ENCODE data around the gene NMT2.
"Not testable (repeated sequence)": the region's sequence is repeated elsewhere in the genome, so short reads cannot be mapped to it uniquely, and the experiment has no call there.

Gene NMT2

DNA sequence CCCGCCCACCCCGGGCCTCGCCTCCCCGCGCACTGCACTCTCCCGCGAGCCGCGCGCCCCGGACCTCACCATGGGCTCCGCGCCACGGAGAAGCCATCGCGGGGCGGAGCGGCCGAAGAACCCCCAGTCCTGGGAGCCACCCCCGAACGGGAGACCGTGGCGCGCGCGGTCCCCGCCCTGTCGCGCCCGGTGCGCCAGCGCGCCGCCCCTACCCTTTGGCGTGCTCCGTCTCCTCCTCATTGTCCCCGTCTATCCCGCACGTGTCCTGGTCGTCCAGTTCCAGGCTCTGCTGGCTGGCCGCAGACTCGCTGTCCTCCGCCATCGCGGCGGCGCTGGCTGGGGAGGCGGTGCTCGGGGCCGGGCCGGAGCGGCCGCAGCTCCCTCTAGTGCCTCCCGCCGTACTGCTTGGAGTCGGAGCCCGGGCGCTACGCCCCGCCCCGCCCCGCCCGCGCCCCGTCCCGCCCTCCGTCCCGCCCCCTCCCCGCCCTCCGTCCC is at the start of gene NMT2:
NMT2 (minus strand) TSS at position 403 of the 495 bp plus-strand sequence; CDS start at position 322, 81 bp downstream.
- DNase-seq, result no peak

DNA sequence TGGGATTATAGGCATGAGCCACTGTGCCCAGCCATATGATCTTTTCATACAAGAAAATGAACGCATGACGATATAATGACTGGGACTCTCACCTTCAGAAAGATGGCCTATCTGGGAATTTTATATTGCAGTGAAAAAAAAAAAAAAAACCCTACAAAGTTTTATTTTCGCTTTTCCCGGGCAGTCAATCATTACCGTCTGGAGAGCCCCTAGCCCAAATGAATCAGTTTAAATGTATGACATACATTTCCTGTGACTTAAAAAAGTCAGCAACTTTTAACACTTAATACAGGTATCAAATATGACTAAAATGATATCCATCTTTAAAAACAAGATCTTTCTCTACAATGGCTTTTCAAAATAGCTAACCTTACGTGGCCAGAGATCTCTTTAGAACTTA is 48.2 kb upstream of the NMT2 start:
- no peak for DNase-seq

DNA sequence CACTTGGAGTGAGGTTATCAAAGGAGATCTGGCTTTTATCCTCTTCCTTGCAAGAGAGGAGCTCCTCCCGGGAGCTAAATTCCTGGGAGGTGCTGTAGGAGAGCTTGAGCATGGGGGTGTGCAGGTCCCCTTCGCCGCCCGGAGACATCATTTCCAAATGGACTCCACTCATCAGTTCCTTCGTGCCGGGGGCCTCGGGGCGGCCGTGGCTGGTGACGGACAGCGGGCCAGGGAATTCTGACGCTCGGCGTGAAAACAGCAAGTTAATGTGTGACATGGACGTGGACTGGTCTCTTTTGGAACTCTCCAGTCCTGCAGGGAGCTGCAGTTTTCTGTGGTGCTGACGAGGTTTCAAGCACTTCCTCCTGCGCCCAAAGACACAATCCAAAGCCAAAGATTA is 45.7 kb upstream of the NMT2 start:
- no peak for DNase-seq

DNA sequence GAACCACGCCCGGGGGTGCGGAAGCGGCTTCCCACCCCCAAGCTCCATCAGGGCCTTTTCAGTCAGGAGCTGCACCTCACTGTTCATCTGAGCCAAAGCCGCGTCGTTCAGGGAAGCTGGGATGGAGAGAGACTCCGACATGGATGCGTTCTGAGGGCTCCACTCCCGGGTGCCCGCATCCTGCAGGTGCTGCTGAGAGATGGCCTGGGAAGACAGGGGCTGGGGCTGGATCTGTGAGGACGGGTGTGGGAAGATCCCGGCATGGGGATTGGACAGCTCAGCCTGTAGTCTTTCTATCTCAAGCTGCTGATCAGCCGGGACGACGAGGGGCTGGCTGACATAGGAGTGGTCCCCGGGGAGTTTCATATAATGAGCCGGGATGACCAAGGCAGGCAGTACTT is 45.0 kb upstream of the NMT2 start:
- no peak for DNase-seq

DNA sequence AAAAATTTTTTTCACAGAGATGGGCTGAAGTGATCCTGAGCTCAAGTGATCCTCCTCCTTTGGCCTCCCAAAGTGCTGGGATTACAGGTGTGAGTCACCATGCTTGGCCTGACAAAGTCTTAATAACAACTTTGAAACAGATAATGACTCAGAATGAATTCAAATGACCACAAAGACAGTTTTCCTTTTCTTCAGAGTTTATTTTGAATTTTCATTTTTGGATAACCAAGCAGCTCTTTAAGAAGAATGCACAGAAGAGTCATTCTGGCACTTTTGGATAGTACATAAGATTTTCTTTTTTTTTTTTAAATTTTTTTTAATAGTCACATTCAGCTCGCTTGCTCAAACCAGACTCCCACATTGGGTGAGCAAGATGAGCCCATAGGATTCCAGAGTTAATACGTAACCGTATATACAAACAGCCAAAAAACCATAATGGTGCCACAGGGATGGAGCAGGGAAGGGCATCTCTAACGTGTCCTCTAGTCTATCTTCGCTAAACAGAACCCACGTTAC is 43.0 kb upstream of the NMT2 start:
- no peak for DNase-seq

DNA sequence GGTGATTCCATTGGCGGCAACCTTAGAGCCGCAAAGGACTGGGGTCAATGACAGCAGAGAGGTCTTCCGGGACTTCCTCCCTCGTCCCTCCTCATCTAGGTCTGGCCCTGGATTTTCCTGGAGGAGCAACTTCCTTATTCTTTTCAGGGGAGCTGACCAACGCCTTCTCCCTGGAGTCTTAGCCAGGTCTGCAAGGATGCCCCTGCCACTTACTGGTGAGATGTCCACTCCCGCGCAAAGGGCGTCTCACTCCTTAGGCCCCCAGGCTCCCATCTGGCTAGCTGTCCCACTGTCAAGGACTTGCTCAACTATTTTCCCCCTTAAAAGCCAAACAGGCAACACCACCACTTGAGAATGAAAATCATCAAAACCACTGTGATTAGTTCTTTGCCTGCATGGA is 42.0 kb upstream of the NMT2 start:
- DNase-seq, result no peak

DNA sequence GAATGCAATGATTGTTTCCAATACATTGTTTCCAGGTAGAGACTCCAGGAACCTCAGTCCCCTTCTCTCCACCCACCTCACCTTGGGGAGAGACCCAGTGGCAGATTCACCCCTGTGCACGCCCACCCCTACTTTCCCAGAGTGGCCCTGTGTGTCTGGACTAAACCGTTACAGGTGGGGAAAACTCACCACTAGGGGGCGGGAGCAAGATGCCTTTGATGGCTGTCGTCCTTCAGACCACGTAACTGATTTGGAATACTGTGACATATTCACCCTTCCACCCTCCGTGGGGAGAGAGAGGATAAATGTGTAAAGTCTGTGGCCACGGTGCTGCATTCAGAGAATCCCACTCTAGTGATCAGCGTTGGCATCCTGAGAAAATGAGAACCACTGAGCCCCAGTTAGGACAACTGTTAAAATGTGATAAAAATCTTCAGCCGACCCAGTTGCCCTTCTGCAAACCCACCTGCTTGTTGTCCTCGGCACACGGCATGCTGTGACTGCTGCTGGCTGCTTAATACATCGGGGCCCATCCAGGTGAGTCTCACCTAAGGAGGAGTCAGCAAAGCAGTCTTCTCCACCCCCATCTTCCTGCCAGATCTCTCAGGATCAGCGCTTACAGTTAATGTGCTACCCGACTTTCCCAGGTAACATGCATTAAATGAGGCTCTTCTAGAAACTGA is 41.5 kb upstream of the NMT2 start:
- peak; percentile 75 for DNase-seq

DNA sequence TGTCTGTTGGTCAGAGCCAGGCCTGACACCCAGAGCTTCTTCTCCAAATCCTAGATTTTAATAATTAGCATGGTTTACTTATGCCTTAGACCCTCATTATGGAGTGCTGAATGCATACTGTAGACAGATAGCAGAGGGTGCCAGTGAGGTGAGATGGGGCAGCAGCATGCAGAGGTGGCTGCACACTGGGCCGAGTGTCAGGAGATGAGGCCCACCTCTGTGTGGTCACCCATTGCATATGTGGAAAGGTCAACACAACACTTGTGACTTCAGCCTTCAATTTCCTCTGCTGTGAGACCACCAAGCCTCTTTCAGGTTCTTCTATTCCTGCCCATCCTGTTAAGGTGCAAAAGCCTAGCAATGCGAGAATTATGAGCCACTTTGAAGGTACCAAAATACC is 39.7 kb upstream of the NMT2 start:
- no peak for DNase-seq

DNA sequence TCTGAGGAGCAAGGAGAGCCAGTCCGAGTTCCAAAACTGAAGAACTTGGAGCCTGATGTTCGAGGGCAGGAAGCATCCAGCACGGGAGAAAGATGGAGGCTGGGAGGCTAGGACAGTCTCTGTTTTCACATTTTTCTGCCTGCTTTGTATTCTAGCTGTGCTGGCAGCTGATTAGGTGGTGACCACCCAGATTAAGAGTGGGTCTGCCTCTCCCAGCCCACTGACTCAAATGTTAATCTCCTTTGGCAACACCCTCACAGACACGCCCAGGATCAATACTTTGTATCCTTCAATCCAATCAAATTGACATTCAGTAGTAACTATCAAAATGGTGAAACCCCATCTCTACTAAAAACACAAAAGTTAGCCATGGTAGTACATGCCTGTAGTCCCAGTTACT is 38.9 kb upstream of the NMT2 start:
- not testable (repeated sequence) for DNase-seq

DNA sequence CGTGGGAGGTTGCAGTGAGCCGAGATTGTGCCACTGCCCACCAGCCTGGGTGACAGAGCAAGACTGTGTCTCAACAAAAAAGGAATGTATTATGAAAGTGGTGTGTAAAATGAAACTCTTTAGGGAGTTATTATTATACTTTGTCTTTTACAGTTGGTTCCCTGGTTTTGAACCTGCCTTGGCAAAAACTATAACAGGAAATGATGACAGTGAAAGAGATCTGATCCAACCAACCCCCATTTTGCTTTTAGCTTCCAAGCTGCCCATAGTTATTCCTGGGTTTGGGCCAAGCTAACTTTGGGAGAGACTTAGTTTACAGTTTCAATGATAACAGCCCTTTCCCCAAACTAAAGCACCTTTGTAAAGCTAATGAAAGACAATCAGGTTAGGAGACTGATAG is 34.1 kb upstream of the NMT2 start:
- no peak for DNase-seq

DNA sequence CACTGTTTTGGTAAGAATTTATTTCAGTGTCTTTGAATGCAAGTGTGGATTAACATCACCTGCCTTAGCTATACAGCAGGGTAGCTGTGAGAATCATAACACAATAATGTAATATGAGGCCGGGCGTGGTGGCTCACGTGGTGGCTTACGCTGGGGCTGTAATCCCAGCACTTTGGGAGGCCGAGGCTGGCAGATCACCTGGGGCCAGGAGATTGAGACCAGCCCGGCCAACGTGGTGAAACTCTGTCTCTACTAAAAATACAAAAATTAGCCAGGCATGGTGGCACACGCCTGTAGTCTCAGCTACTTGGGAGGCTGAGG is 33.8 kb upstream of the NMT2 start:
- not testable (repeated sequence) for DNase-seq

DNA sequence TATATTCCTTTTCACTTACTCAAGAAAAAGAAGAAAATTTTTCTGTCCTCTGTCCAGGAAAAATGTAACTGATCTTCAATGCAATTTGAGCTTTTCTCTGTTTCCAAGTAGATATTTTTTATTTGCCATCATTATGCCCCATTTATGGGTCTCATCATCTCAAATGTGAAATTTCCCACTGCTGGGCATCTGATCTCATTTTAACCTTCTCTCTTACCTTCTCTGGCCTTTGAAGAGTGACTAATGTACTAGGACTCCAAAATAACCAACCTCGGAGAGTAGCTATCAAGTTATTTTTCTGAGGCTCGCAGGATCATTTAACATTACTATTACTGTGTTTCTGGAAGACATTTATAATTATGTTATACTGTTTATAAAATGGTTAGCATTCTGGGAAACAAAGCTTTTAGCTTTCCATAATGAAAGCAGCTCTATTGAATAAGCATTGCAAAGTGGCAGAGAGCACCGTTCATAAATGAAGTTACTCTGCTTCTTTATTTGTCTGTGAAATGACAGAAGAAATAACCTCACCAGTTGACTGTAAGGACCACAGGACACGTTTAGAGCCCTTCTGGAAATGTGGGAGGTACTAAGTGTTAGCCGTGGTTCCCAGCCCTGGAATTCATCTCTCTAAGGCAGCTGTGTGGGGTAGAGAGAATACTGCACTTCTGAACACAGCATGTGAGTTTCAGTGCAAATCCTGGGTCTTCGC is 33.3 kb upstream of the NMT2 start:
- no peak for DNase-seq

DNA sequence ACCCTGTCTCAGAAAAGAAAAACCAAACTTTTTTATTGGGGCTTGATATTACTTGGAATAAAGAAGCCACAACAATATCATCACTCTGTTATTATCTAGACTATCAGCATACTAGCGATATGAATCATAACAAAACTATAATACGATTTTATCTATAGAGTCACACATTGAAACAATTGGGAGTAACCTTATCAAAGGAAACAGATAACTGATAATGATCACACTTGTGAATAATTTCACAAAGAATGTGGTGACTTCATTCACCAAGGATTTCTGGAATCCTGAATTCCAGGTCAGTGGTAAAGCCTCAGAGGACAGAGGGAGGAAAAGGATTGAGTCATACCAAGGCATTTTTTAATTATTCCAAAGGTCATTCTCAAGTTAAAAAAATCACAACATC is 32.1 kb upstream of the NMT2 start:
- no peak for DNase-seq

DNA sequence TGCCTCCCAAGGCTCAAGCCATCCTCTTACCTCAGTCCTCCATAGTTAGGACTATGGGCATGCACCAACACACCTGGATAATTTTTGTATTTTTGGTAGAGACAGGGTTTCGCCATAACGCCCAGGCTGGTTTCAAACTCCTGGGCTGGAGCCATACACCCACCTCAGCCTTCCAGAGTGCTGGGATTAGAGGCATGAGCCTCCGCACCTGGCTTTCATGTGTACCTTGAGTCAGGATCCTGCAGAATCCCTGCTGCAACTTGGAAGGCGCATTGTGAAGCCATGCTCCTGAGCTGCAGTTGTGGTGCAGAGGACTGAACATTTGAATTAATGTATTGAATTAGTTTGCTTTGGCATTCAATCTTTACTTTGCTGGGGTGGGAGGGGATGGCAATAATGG is 29.4 kb upstream of the NMT2 start:
- DNase-seq, result no peak

DNA sequence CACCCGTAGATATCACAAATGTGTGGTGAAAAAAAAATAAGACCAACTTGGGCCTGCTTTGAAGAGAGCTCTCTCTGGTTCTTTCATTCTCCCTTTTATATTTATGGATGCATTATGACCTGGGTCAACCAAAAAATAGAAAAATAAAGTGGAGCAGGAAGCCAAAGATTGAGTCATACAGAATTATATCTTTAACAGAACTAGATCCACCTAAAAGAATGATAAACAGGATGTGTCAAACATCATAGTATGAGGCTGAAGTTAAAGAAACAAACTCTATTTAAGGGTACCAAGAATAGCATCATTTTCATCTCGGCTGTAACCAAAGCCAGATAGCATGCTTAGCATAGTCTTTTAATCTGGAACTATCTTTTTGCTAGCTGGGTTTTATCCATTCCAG is 28.8 kb upstream of the NMT2 start:
- no peak for DNase-seq

DNA sequence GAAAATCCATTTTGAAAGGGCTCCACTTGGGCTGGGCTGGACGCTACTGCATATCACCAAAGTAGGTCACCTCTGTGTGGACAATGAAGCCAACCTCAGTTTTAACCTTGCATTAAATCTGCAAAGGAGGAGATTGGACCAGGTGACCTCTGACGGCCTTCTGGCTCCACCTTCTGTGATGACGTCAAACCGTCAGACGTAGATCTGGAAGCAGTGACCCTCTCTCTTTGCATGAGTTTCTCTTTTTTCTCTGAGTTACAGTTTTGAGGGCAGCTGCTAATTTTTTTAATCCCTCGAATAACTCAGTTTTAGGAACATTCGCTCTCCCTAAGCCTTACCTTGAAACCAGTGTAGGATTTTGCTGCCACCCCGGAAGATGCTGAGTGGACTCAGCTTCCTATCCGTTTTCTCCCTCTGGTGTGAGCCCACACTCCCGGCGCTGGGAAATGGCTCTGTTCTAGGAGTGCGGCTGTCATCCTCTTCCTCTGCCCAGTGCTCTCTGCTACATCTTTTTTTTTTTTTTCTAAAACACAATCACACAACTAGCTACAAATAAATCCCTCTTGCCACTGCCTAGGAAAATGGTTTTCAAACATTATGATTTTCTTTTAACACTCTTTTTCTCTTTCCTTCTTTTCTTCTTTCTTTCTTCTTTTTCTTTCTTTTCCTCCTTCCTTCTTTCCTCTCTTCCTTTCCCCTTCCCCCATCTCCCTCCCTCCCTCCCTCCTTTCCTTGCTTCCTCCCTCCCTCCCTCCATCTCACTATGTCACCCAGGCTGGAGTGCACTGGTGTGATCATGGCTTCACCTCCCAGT is 27.7 kb upstream of the NMT2 start:
- DNase-seq, result no peak

DNA sequence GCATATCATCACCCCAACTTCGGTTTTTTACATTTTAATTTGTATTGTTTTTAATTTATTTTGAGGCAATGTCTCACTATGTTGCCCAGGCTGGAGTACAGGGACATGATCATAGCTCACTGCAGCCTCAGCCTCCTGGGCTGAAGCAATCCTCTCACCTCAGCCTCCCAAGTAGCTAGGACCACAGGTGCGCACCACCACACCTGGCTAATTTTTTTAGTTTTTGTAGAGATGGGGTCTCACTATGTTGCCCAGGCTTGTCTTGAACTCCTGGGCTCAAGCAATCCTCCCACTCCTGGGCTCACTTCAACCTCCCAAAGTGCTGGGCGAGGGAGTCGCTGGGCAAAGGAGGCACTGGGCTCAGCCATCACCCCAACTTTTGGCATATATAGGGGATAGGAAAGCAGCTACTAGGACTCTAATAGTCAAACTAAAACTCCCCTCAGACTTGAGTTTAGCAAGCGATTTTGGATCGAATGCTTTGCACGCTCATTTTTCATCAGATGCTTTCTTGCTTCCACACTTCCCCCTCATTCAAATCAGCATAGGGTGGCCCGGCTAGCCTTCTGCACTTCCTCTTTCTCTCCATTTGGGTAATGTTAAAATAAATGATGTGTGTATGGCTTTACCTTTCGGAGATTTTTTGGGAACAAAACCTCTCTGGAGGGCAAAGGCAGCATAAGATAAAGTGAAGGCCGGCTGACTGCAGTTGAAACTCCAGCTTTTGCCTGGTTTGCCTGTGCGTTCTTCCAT is 20.8 kb upstream of the NMT2 start:
- no peak for DNase-seq

DNA sequence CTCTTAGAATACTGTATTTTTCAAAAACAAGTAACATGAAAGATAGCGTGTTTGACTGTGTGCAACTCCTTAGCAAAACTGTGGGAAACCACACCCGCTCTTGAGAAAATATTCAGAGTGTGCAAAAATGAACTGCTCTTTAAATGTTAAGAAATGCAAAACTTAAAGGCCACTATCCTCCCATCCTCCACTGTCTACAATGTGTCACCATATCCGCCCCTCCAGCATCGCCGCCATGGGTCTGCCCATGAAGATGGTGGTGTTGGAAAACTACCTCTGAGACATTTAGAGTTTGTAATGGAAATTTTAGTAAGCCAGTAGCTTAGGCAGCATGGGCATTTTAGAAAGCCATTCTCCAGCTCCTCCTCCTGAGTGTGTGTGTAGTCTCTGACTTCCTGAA is 20.1 kb upstream of the NMT2 start:
- peak; percentile 12 for DNase-seq

DNA sequence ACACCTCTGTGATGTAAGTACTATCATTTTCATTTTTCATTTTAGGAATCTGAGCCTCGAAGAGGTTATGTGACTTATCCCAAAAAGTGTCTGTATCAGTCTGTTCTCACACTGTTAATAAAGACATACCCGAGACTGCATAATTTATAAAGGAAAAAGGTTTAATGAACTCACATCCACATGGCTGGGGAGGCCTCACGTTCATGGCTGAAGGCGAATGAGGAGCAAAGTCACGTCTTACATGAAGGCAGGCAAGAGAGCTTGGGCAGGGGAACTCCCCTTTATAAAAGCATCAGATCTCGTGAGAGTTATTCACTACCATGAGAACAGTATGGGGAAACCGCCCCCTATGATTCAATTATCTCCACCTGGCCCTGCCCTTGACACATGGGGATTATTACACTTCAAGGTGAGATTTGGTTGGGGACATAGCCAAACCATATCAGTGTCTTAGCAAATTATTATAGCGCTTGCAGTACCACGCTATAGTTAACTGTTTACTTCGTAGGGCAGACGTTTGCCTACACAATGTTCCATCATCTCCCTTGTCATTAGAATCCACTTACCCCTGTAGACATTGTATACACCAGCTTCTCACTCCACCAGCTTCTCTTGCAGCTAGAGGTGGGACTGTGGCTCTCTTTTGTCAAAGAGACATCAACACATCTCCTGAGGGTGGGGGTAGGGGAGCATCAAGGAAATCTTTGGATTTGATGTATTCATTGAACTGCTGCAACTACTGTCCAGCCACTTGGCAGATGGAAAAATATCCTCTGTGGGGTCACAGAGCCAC is 15.4 kb upstream of the NMT2 start:
- no peak for DNase-seq

DNA sequence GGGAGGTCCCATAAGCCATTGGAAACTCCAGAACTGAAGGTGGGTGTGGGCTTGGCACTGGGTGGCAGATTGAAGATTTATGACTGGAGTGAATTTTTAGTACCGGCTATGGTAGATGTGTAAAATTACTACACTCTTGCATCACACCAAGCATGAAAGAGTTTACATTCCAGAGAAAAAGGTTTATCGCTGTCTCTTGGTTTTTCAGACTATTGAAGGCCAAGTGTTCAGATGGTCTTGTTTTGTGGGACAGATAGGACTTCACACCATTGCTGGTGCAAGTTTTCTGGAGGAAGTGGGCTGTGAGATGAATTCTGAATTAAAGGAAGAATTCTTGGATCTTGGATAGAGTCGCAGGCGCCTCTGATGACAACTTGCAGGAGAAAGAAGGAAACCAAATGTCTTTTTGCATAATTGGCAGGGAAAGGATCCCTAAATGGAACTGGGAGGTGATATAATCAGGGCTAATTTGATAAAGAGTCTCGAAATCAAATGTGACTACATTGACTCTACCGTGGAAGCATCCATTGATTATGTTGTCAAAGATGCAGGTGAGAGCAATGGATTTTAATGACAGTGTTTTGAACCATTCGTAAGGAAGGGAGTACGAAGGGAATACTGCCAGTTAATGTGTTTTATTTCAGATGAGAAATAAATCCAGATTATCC is 14.2 kb upstream of the NMT2 start:
- no peak for DNase-seq

DNA sequence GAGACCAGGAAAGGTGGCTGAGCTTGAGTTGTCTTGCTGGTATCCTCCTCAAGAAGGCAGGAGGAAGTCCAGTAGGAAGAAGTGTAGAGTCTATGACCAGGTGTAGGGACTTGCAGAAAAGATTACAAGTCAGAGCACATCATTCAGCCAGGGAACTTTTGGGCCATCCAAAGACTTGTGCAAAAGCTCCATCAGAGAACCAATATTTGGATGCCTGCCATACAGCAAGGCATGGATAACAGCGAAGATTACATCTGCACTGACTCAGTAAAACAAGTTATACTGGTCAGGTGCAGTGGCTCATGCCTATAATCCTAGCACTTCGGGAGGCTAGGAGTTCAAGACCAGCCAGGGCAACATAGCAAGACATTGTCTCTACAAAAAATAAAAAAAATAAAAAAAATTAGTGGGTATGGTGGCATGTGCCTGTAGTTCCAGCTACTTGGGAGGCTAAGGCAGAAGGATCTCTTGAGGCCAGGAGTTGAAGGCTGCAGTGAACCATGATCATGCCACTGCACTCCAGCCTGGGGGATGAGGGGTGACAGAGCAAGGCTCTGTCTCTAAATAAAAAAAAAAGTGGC is 13.2 kb upstream of the NMT2 start:
- DNase-seq, result no peak

Data from stimulated activated CD4-positive, alpha-beta T cell treated with anti-CD3 and anti-CD28 coated beads, Interleukin-12 subunit alpha, Interleukin-12 subunit beta, amount 100 ng/mL, for 4 hours (primary cell).